Germinal center (tissue), 1 donor: ENCODE data around the gene TNXB.
"Not testable (repeated sequence)": the region's sequence is repeated elsewhere in the genome, so short reads cannot be mapped to it uniquely, and the experiment has no call there.

Source experiments
- DNase-seq: peaks from one replicate; pipeline ENCODE4 v3.0.0; 2012; ENCODE audit warnings: mixed read lengths, low spot score

The TNXB gene

DNA sequence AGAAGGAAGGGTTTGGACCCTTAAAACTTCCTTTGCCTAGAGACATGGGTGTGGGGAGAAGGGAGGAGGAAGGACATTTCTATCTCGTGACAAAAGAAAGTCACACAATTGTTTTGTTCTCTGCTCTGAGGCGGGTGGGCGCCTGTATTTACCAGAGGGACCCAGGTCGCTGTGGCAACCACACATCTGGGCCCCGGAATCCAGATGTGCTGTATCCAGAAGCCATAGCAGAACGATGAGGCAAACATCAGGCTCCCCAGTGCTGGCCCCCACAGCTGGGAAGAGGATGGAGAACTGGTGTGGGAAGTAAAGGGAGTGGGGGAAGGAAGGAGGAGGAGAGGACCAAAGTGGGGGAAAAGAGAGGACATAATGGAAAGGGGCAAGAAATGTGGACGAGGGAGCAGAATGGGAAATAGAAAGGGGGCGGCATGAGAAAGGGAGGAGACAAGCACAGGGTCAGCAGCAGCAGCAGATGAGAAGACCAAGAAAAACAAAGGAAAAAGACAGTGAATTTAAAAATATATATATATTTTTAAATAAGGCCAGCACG, 3.4 kb upstream of the TNXB start:
- DNase-seq: no peak

DNA sequence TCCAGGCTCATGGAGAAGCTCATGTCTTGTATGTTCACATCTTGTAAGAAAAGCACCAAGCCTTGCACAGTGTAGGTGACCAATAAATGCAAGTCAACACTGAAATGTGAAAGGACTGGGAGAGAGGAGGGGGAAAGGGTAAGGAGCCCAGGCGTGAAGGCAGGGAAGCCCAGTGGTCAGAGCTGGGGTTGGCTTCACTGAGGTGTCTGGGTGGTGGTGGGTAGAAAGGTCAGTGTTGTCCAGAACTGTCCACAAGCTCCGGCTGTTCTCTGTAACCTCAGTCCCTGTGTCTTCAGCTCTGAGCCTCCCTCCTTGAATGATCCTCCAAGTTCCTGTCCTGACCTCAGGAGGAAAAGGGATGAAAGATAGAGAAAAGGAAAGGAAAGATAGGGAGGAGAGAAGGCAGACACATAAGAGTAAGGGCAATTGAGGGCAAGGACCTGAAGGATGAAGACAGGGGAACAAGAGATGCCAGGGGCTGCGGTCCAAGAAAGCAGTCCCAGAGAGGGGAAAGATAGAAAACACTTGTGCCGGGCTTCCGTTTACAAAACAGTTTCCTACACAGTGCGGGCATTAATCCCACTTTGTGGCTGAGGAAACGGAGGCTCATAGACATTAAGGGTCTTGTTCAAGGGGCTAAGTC, 2.4 kb upstream of the TNXB start:
- DNase-seq: no peak

DNA sequence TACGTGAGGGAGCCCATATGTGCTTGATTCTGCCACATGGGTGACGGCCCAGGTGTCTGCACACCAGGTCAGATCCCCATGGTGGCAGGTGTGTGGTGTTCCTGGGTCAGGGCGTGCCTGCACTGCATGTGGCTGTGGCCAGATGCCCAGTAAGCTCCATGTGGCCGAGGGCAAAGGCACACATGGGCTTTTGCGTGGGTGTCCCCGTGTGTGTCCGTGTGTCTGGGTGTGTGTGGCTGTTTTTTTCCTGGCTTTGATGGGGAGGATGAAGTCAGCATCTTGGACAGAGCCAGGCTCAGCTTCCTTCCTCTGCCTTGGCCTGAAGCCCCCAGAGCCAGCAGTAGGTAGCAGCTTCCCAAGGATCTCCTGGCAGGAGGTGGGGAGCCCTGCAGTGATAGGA, 1.5 kb upstream of the TNXB start:
- DNase-seq: no peak

DNA sequence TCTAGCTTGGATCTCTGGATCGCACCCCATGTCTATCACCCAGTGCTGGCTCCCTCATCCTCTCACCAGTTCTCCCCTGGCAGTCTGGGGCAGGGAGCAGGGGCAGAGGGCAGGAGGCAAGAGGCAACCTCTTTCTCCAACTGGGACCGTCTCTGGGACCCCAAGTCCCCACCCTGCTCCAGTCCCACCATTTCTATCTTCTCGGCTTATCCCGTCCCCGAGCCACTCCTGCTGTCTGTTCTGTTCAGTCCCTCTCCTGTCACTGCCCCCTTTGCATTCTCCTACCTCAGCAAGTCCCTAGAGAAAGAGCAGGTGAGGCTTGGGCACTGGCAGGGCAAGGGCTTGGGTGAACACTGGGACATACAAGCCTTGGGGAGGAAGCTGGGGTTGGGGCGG, 625 bp upstream of the TNXB start:
- DNase-seq: no peak

DNA sequence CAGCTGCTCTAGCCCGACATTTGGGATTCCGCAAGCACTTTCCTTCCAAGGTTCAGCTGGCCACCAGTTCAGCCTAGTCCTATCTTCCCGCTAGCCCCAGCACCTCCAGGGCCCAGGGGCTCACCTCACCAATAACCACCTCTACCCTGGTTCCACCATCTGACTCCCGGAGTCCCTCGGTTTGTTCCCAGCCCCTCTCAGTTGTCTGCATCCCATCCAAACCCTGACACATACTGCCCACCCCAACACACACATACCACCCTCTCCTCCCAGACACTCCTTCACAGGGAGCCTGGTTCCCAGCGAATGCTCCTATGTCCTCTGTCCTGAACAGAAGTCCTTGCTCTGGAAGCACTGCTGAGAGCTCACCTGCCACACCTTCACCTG, 418 bp downstream of the TNXB start:
- no peak for DNase-seq

DNA sequence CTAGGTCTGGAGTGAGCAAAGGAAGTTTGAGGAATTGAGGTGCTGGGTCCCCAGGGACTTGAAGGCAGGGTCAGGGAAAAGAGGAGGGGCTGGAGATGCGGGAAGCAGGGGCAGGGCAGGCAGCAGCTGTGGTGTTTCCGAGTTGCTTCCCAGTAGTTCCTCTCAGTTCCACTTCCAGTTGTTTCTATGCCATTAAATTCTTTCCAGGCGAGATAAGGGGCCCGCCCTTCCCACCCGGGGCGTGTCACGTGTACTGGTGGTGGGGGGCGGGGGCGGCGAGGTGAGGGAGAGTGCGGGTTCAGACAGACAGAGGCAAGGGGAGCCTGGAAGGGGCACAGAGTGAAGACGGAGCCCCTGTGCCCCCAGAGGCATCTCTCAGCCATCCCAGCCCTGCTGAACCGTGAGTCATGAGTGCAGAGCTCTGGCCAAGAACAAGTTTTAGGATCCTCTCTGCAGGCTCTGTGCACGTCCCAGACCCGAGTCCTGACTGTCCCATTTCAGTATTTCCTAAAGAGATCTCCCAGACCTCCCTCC, 977 bp downstream of the TNXB start:
- DNase-seq: no peak

- no peak for DNase-seq
Observed at GRCh38 chr6:32107406-32107805, 1.7 kb downstream of the TNXB start.

- no peak for DNase-seq
Observed at GRCh38 chr6:32105433-32105832, 3.7 kb downstream of the TNXB start.

DNA sequence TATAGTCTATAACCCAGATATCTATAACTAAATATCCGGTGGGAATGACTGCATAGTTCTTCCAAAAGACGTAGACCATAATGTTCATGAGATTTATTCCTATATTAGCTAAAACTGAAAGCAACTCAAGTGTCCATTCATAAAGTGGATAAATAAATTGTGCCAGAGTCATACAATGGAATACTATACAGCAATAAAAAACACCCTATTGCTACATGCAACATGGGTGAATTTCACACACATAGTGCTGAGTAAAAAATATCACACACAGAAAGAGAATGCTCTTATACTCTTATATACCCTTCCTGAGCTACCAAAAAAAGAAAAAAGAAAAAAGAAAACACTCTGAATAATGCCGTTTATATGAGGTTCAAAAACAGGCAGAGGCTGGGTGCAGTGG, 6.9 kb downstream of the TNXB start:
- DNase-seq: no peak

DNA sequence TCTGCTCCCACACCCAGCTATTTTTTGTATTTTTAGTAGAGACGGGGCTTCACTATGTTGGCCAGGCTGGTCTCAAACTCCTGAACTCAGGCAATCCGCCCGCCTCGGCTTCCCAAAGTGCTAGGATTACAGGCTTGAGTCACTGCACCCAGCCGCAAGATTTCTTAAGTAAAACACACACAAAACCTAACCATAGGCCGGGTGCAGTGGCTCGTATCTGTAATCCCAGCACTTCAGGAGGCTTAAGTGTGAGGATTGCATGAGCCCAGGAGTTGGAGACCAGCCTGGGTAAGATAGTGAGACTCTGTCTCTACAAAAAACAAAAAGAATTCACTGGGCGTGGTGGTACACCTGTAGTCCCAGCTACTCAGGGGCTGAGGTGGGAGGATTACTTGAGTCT, 8.9 kb downstream of the TNXB start:
- DNase-seq: not testable (repeated sequence)

- no peak for DNase-seq
Observed at GRCh38 chr6:32097364-32097763, 11.8 kb downstream of the TNXB start.

DNA sequence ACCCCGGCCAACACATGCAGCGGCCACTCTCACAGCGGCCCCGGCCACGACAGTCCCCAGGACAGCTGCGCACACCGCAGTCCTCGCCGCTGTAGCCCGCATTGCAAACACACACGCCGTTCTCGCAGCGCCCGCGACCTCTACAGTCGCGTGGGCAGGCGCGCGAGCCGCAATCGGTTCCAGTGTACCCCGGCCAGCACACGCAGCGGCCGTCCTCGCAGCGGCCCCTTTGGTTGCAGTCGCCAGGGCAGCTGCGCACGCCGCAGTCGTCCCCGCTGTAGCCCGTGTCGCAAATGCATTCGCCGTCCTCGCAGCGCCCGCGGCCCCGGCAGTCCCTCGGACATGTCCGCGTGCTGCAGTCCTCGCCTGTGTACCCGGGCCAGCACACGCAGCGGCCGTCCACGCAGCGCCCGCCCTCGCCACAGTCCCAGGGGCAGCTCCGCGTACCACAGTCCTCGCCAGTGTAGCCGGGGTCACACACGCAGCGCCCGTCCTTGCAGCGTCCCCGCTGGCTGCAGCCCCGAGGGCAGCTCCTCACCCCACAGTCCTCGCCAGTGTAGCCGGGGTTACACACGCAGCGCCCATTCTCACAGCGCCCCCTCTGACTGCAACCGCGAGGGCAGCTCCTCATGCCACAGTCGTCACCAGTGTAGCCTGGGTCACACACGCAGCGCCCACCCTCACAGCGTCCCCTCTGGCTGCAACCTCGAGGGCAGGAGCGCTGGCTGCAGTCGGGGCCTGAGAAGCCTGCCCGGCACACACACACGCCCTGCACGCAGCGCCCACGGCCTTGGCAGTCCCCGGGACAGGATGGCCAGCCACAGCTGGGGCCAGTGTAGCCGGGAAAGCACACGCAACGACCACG, 12.5 kb downstream of the TNXB start:
- DNase-seq: no peak

- no peak for DNase-seq
Observed at GRCh38 chr6:32096087-32096393, 13.1 kb downstream of the TNXB start.

DNA sequence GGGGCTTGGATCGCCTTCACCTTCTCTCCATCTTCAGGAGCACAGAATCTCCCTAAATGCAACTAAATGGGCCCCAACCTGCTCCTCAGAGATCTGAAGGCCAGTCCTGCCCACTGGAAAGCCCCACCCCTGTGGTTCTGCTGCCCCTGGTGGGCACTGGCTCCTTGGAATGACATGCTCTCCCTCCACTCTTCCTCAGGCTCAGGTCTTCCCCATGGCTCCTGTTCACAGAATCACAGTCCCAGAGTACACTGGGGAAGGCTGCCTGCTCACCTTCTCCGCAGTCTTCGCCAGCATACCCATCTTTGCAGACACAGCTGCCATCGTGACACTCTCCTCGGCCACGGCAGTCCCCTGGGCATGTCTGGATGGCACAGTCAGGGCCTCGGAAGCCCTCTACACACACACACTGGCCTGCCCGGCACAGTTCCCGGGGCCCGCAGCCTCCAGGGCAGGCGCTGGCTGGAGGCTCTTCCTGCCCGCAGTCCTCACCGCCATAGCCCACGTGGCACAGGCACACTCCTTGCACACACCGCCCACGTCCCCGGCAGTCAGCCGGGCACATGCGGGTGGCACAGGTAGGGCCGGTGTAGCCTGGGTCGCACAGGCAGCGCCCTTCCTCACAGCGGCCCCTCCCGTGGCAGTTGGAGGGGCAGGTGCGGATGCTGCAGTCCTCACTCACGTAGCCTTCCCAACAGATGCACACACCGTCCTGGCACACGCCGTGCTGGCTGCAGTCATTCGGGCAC, 13.6 kb downstream of the TNXB start:
- no peak for DNase-seq

- no peak for DNase-seq
Observed at GRCh38 chr6:32092760-32093497, 16.2 kb downstream of the TNXB start.

- no peak for DNase-seq
Observed at GRCh38 chr6:32089082-32089828, 19.9 kb downstream of the TNXB start.

DNA sequence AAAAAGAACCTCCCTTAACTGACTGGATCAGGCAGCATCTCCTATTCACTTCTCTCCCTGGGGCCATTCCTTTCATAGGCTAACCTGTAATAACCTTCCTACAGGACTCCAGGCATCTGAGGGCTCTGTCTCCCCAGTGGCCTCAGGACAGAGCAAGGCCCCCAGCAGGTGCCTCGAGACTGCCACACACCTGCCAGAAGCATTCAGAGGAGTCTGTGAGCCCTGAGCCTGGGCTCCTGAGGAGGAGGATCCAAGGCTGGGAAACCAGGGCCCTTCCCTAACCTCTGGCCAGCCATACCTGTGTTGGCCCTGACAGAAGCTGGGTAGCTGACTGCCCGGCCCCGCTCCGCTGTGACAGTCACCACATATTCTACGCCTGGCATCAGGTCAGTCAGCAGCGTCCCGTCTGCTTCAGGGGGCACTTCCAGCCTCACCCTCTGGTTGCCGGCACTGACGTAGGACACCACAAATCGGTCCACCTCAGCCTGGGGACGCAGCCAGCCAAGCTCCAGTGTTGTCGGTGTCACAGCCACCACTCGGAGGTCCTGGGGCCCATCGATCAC, 20.6 kb downstream of the TNXB start:
- no peak for DNase-seq

GRCh38 chr6:32087574-32088486, 21.3 kb downstream of the TNXB start:
- DNase-seq: peak; percentile 76

DNA sequence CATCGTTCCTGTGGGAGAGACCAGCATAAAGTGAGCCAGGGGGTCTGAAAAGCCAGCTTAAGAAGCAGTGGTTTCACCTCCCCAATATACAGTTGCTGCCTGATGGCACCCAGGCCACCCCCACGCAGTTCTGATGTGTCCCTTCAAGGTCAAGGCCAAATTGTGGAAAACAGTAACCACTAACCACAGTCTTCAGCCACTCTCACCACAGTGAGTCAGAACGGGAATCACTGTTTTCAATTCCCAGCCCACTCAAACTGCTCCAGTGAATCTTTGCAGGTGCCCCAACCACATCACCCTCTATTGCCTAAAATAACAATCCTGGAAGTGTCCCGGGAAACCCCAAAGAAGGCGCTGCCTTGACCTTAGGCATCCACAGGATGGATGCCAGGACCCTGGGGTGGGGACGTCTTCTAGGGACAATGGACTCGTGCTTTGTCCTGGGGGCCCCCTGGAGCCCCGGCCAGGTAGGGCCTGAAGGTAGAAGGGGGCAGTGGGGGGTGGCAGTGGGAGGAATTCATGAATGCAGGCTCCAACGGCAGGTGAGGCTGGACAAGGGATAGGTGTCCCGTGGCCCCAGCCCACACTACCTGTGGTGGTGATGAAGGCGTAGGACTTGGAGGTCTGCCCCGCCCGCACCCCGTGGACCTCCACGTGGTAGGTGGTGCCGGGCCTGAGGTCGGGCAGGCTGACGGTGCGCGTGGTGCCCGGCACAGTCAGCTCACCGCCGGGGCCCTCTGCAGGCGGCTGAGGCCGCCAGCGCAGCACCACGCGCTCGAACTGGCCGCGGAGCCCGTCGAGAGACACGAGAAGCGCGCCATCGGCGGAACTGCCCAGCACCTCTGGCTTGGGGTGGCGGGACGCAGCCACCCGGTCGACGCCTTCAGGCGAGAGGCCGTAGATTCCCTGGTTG, 22.2 kb downstream of the TNXB start:
- no peak for DNase-seq
